ENCODE measurements around the gene ZNF729.

DNA sequence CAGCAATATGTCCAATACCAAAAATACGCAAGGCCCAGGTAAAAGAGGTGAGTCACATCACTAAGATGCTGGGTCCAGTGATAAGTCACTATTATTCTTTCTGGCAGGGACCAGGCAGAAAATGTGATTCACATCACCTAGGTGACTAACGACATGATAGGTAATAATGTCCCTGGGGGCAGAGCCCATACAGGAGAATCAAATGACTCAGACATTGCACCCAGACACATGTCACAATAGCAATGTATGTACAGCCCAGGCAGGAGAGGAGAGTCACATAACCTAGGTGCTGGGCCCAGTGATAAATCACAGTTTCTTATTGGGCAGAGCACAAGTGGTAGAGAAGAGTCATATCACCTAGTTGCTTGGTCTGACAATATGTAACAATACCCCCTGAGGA, 28.9 kb upstream of the ZNF729 start:
- TF ChIP-seq, protein P1, sequence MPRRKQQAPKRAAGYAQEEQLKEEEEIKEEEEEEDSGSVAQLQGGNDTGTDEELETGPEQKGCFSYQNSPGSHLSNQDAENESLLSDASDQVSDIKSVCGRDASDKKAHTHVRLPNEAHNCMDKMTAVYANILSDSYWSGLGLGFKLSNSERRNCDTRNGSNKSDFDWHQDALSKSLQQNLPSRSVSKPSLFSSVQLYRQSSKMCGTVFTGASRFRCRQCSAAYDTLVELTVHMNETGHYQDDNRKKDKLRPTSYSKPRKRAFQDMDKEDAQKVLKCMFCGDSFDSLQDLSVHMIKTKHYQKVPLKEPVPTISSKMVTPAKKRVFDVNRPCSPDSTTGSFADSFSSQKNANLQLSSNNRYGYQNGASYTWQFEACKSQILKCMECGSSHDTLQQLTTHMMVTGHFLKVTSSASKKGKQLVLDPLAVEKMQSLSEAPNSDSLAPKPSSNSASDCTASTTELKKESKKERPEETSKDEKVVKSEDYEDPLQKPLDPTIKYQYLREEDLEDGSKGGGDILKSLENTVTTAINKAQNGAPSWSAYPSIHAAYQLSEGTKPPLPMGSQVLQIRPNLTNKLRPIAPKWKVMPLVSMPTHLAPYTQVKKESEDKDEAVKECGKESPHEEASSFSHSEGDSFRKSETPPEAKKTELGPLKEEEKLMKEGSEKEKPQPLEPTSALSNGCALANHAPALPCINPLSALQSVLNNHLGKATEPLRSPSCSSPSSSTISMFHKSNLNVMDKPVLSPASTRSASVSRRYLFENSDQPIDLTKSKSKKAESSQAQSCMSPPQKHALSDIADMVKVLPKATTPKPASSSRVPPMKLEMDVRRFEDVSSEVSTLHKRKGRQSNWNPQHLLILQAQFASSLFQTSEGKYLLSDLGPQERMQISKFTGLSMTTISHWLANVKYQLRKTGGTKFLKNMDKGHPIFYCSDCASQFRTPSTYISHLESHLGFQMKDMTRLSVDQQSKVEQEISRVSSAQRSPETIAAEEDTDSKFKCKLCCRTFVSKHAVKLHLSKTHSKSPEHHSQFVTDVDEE (CRISPR knock-in tag; IDR thresholded peaks at IDR 0.05): no peak
- no peak for TF ChIP-seq ZFP3 (CRISPR knock-in tag; IDR thresholded peaks at IDR 0.05)
- TF ChIP-seq ZNF565 (CRISPR knock-in tag; conservative IDR thresholded peaks at IDR 0.05; ENCODE audit: low read depth): no peak
- no peak for TF ChIP-seq ZNF70 (CRISPR knock-in tag; IDR thresholded peaks at IDR 0.05)
- no peak for TF ChIP-seq PPARA (CRISPR knock-in tag; IDR thresholded peaks at IDR 0.05; ENCODE audit: borderline replicate concordance)
- TF ChIP-seq ZFP30 (CRISPR knock-in tag; IDR thresholded peaks at IDR 0.05): no peak
- TF ChIP-seq TOX (CRISPR knock-in tag; IDR thresholded peaks at IDR 0.05; ENCODE audit: borderline replicate concordance): no peak
- no peak for TF ChIP-seq ISL1 (CRISPR knock-in tag; IDR thresholded peaks at IDR 0.05)
- no peak for TF ChIP-seq CSDC2 (CRISPR knock-in tag; IDR thresholded peaks at IDR 0.05)
- TF ChIP-seq ESRRG (CRISPR knock-in tag; IDR thresholded peaks at IDR 0.05): no peak
- TF ChIP-seq, protein P2, sequence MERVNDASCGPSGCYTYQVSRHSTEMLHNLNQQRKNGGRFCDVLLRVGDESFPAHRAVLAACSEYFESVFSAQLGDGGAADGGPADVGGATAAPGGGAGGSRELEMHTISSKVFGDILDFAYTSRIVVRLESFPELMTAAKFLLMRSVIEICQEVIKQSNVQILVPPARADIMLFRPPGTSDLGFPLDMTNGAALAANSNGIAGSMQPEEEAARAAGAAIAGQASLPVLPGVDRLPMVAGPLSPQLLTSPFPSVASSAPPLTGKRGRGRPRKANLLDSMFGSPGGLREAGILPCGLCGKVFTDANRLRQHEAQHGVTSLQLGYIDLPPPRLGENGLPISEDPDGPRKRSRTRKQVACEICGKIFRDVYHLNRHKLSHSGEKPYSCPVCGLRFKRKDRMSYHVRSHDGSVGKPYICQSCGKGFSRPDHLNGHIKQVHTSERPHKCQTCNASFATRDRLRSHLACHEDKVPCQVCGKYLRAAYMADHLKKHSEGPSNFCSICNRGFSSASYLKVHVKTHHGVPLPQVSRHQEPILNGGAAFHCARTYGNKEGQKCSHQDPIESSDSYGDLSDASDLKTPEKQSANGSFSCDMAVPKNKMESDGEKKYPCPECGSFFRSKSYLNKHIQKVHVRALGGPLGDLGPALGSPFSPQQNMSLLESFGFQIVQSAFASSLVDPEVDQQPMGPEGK (CRISPR knock-in tag; IDR thresholded peaks at IDR 0.05; ENCODE audit: borderline replicate concordance): no peak
- TF ChIP-seq, protein P3, sequence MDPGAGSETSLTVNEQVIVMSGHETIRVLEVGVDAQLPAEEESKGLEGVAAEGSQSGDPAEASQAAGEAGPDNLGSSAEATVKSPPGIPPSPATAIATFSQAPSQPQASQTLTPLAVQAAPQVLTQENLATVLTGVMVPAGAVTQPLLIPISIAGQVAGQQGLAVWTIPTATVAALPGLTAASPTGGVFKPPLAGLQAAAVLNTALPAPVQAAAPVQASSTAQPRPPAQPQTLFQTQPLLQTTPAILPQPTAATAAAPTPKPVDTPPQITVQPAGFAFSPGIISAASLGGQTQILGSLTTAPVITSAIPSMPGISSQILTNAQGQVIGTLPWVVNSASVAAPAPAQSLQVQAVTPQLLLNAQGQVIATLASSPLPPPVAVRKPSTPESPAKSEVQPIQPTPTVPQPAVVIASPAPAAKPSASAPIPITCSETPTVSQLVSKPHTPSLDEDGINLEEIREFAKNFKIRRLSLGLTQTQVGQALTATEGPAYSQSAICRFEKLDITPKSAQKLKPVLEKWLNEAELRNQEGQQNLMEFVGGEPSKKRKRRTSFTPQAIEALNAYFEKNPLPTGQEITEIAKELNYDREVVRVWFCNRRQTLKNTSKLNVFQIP (CRISPR knock-in tag; IDR thresholded peaks at IDR 0.05; ENCODE audit: borderline replicate concordance, low read depth): no peak
- TF ChIP-seq, protein P4, sequence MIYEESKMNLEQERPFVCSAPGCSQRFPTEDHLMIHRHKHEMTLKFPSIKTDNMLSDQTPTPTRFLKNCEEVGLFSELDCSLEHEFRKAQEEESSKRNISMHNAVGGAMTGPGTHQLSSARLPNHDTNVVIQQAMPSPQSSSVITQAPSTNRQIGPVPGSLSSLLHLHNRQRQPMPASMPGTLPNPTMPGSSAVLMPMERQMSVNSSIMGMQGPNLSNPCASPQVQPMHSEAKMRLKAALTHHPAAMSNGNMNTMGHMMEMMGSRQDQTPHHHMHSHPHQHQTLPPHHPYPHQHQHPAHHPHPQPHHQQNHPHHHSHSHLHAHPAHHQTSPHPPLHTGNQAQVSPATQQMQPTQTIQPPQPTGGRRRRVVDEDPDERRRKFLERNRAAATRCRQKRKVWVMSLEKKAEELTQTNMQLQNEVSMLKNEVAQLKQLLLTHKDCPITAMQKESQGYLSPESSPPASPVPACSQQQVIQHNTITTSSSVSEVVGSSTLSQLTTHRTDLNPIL (CRISPR knock-in tag; IDR thresholded peaks at IDR 0.05; ENCODE audit: low read depth): no peak

Data from SK-N-SH treated with all-trans-retinoic acid at 6 μM for 48 hours (cell line).